Measurements from ENCODE around the gene SPTLC2.

- TF ChIP-seq POLR2AphosphoS5 (IDR thresholded peaks at IDR 0.05), result no peak
- TF ChIP-seq CTCF (IDR thresholded peaks at IDR 0.05 in 8 of 11, conservative IDR thresholded peaks at IDR 0.05 in 3 of 11), result no peak
Observed at GRCh38 chr14:77630111-77630510, 13.7 kb upstream of the SPTLC2 start.

Data from spleen (tissue), 7 donors.